ENCODE measurements around the gene TGM3. TPM values are rescaled to one million over a fixed set of nuclear protein-coding genes. Genes with fewer than 3 reads are reported as not detected.
A peak's percentile ranks its signal among the peaks of the same experiment; 100 is the strongest.

TGM3 gene
- total RNA-seq, 2 donors from 2014 or later = not detected

DNA sequence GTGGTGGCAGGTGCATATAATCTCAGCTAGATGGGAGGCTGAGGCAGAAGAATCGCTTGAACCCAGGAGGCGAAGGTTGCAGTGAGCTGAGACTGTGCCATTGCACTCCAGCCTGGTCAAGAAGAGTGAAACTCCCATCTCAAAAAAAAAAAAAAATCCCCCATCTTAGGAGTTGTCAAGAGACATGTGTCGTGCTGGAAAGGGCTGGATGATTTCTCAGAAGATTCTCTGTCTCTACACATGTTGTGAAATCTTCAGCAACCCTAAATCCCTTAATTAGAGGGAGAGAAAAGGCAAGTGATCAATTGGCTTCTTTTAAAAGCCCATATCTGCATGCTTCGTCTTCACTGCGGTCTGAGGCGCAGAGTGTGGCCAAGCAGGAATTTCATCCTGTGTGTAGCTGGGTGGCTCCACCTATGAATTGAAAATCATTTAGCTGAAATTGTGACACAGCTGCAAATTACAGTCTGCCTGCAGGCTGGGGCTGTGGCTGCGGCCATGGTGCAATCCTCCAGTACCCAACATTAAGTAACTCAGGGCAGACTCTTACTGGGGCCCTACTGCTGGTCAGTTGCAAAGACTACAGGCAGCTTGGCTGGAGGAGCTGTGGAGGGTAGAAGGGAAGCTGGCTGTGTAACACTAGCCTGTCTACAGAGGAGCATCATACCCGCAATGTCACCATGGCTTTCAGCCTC is 3.2 kb upstream of the TGM3 start:
- Mint-ChIP-seq H3K36me3 (no peaks in the 10 kb centered on the region), H3K4me1 (ENCODE audit: low read depth in 2 of 2) (peaks cover 5 to 8% of the 10 kb centered on the region in 2 donors), H3K9me3 (no peaks in the 10 kb centered on the region), H3K27ac (peak overlapping the region in 1 of 2 donors; percentile 43), H3K27me3 (peaks cover 13 to 14% of the 10 kb centered on the region in 2 donors), H3K4me3 (no peak overlapping the region)
- peak; percentile 51 to 63 for ATAC-seq
- DNase-seq (ENCODE audit: low spot score) = no peak

DNA sequence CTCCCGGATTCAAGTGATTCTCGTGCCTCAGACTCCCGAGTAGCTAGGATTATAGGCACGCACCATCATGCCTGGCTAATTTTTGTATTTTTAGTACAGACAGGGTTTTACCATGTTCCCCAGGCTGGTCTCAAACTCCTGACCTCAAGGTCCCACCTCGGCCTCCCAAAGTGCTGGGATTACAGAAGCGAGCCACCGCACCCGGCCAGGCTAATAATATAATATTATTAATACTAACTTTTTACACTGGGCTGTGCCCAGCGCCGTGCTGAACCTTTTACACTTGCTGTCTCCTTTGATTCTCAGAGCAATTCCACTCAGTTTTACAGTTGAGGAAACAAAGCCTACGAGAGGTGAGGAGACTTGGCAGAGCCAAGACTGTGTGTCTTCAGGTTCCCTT is 2.3 kb upstream of the TGM3 start:
- no peak for DNase-seq (ENCODE audit: low spot score)
- Mint-ChIP-seq H3K4me3 (no peak overlapping the region), H3K27ac (no peak overlapping the region), H3K9me3 (no peaks in the 10 kb centered on the region), H3K36me3 (no peaks in the 10 kb centered on the region), H3K27me3 (peaks cover 15 to 21% of the 10 kb centered on the region in 2 donors), H3K4me1 (ENCODE audit: low read depth in 2 of 2) (peaks cover 5 to 8% of the 10 kb centered on the region in 2 donors)
- no peak for ATAC-seq

DNA sequence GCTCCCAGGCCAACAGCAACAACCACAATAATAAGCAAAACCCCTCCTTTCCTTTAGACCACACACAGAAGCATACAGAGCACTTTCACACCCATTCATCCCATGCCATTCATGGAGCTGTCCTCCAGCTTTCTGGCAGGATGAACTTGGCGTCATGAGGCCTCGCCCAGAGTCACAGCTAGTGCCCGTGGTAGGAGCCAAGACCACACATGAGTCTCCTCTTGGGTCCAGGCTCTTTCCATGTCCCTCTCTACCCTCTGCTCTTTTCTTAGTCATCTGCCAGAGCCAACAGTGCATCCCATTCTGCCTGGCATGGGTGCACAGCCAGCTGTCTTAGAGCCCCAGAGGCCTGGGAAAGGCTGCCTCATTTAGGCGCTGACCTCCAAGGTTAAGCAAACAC is 1.8 kb upstream of the TGM3 start:
- H3K36me3 Mint-ChIP-seq = no peaks in the 10 kb centered on the region
- ATAC-seq (no peak), DNase-seq (ENCODE audit: low spot score) (no peak)
- H3K4me3 Mint-ChIP-seq = no peak overlapping the region
- H3K27me3 Mint-ChIP-seq = peaks cover 13 to 26% of the 10 kb centered on the region in 2 donors
- H3K4me1 Mint-ChIP-seq (ENCODE audit: low read depth in 2 of 2) = peaks cover 4 to 5% of the 10 kb centered on the region in 2 donors
- H3K9me3 Mint-ChIP-seq = no peaks in the 10 kb centered on the region
- H3K27ac Mint-ChIP-seq = no peak overlapping the region

DNA sequence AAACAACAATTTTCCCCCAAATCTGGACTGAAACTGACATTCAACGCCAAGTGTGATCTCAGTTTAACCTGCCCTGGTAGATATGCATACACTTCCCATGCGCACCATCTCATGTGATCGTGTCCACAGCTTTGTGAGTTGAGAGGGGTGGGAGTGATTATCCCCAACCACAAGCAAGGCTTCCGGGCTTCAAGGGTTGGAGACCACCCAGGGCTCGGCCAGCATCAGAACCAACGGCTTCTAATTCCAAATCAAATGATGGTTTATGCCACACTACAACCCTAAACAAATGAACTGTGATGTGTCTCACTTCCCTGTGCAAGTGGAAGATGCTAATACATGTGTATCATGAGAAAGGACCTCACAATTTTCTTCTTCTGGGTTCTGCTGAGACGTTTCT is 515 bp upstream of the TGM3 start:
- no peaks in the 10 kb centered on the region for H3K9me3 Mint-ChIP-seq
- peaks cover 8 to 22% of the 10 kb centered on the region in 2 donors for H3K27me3 Mint-ChIP-seq
- H3K36me3 Mint-ChIP-seq = no peaks in the 10 kb centered on the region
- no peak overlapping the region for H3K27ac Mint-ChIP-seq
- DNase-seq (ENCODE audit: low spot score) (no peak), ATAC-seq (no peak)
- no peaks in the 10 kb centered on the region for H3K4me1 Mint-ChIP-seq (ENCODE audit: low read depth in 2 of 2)
- no peak overlapping the region for H3K4me3 Mint-ChIP-seq

DNA sequence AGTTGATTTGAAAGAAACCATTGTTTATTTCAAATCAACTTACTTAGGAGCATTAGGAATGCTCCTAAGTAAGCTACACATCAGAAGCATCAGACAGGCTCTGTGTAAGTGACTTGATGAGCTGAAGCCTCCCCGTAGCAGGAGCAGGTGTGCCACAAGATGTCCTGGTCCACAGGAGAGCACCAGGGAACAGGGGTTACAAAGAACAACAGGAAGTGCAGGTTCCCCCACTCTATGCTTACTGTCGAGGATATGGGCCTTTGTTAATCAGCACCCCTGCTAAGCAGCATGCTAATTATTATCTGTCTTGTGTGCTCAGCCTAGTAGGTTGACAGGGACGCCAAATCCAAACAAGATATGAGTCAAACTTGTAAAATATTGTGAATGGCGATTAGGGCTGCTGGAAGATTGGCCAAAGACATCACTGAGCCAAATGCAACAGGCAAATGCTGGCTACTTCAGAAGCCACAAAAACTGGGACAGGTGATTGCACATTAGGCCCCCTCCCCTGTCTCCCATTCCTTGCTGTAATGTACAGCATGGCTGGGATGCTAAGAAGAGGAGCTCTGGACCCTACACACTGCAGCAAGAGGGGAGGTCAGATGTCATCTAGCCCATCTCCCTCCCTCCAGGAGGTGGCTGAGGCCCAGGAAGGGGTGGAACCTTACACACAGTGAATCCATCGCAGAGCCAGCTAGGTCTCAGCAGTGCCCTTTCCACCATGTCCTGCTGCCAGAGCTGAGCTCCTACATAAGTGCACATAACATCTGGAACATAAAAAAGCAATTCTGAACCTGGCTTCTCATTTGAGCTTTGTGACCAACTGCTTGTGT is 939 bp downstream of the TGM3 start:
- peaks cover 0 to 3% of the 10 kb centered on the region in 2 donors for H3K4me1 Mint-ChIP-seq (ENCODE audit: low read depth in 2 of 2)
- H3K27me3 Mint-ChIP-seq = peaks cover 11 to 17% of the 10 kb centered on the region in 2 donors

DNA sequence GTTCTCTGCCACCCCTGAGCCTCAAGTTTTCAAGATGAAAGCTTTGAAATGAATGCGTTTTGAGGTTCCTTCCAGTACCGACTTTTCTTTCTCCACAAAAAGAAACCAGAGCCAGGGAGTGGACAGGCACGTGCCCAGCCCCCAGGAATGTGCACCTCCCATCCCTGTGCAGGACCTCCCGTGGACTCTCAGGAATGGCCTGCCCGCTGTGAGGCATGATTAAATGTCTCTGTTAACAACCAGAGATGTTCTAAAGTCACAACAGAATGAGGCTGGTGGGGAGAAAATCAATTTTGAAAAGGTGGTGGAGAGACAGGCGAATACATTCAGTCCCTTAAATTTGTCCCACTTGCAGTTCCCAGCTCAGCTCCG is 1.5 kb downstream of the TGM3 start:
- Mint-ChIP-seq H3K36me3 (no peaks in the 10 kb centered on the region), H3K4me3 (no peak overlapping the region), H3K27me3 (peaks cover 11 to 17% of the 10 kb centered on the region in 2 donors), H3K4me1 (ENCODE audit: low read depth in 2 of 2) (peaks cover 0 to 3% of the 10 kb centered on the region in 2 donors), H3K9me3 (no peaks in the 10 kb centered on the region), H3K27ac (no peak overlapping the region)
- ATAC-seq (no peak), DNase-seq (ENCODE audit: low spot score) (no peak)

More for the DNA sequence above, 939 bp downstream of the TGM3 start:
- no peak overlapping the region for H3K4me3 Mint-ChIP-seq
- no peaks in the 10 kb centered on the region for H3K36me3 Mint-ChIP-seq
- H3K27ac Mint-ChIP-seq = no peak overlapping the region
- H3K9me3 Mint-ChIP-seq = no peaks in the 10 kb centered on the region
- DNase-seq (ENCODE audit: low spot score) (no peak), ATAC-seq (no peak)

DNA sequence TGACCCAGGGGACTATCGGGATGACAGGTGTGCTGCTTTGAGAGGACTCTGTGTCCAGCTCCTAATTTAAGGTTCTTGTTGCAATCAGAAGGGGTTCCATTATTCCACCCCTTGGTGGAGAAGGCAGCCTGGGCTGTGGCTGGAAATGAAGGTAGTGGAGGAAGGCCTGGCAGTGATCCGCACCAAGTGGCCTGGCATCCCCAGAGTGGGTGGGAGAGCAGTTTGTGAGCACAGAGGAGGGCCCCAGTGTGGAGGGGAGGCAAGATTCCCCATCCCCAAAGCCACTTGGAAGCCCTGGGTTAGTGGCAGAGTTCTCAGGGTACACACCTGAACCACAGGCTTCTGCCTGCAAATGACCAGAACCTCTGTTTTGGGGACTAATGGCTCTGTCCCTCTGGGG is 2.3 kb downstream of the TGM3 start:
- Mint-ChIP-seq H3K4me1 (ENCODE audit: low read depth in 2 of 2) (peaks cover 0 to 3% of the 10 kb centered on the region in 2 donors), H3K36me3 (no peaks in the 10 kb centered on the region)
- no peak for ATAC-seq

DNA sequence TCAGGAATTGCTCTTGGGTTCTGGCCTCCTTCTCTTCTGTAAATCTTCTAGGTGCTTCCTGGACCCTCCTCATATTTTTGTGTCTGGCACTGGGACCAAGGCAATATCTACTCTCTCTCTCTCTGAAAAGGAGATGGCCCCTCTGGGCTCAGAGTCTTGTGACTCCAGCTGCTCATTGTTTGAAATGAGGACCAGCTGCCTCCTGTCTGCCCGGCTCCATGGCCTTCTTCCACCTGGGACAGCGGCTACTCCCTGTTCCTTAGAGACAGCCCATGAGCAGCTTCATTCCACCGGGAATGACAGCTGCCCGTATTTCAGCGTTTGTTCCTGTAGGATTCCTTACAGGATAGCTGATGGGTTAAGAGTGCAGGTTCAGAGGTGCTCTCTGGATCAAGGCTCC is 2.9 kb downstream of the TGM3 start:
- ATAC-seq = no peak
- Mint-ChIP-seq H3K4me3 (no peak overlapping the region), H3K36me3 (no peaks in the 10 kb centered on the region), H3K4me1 (ENCODE audit: low read depth in 2 of 2) (peaks cover 0 to 3% of the 10 kb centered on the region in 2 donors), H3K27me3 (peaks cover 16 to 17% of the 10 kb centered on the region in 2 donors), H3K27ac (no peak overlapping the region), H3K9me3 (no peaks in the 10 kb centered on the region)
- DNase-seq (ENCODE audit: low spot score) = no peak

More for the DNA sequence above, 2.3 kb downstream of the TGM3 start:
- no peak overlapping the region for H3K4me3 Mint-ChIP-seq
- H3K27ac Mint-ChIP-seq = no peak overlapping the region
- DNase-seq (ENCODE audit: low spot score) = no peak
- H3K27me3 Mint-ChIP-seq = peaks cover 12 to 17% of the 10 kb centered on the region in 2 donors
- H3K9me3 Mint-ChIP-seq = no peaks in the 10 kb centered on the region

DNA sequence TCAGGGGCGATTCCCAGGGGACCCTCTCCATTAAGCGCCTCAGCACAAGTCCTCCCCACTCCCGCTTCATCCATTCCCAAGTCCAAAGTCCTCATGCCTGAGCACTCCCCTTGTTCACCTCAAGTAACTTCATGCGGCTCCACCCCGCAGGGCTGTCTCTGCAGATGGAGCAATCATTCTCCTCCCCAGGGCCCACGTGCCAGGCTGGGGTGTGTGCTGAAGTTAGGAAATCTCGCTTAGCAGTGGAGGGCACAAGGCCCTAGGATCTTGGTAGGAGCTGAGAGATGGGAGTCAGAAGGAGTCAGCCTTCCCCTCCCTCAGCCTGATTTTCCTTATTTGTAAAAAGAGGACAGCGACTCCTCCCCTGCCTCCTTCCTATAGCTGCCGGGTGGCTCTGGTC is 3.5 kb downstream of the TGM3 start:
- H3K27me3 Mint-ChIP-seq = peaks cover 17 to 18% of the 10 kb centered on the region in 2 donors
- DNase-seq (ENCODE audit: low spot score) = no peak
- H3K27ac Mint-ChIP-seq = no peak overlapping the region
- no peak overlapping the region for H3K4me3 Mint-ChIP-seq
- H3K4me1 Mint-ChIP-seq (ENCODE audit: low read depth in 2 of 2) = peaks cover 0 to 3% of the 10 kb centered on the region in 2 donors
- H3K36me3 Mint-ChIP-seq = no peaks in the 10 kb centered on the region
- ATAC-seq = no peak
- H3K9me3 Mint-ChIP-seq = no peaks in the 10 kb centered on the region

DNA sequence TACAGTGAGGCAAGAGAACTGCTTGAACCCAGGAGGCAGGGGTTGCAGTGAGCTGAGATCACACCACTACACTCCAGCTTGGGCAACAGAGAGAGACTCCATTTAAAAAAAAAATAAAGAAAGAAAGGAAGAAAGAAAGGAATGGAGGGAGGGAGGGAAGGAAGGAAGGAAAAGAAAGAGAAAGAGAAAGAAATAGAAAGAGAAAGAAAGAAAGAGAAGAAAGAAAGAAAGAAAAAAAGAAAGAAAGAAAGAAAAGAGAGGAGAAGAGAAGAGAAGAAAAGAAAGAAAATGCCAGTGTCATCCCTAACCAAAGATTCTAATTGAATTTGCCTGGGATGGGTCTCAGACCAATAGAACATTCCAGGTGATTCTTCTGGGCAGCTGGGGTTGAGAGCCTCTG is 4.2 kb downstream of the TGM3 start:
- H3K9me3 Mint-ChIP-seq = no peaks in the 10 kb centered on the region
- H3K27me3 Mint-ChIP-seq = peaks cover 17 to 18% of the 10 kb centered on the region in 2 donors
- H3K4me3 Mint-ChIP-seq = no peak overlapping the region
- no peaks in the 10 kb centered on the region for H3K36me3 Mint-ChIP-seq
- ATAC-seq (no peak), DNase-seq (ENCODE audit: low spot score) (no peak)
- H3K27ac Mint-ChIP-seq = peak overlapping the region in 1 of 2 donors; percentile 49
- peaks cover 0 to 3% of the 10 kb centered on the region in 2 donors for H3K4me1 Mint-ChIP-seq (ENCODE audit: low read depth in 2 of 2)

DNA sequence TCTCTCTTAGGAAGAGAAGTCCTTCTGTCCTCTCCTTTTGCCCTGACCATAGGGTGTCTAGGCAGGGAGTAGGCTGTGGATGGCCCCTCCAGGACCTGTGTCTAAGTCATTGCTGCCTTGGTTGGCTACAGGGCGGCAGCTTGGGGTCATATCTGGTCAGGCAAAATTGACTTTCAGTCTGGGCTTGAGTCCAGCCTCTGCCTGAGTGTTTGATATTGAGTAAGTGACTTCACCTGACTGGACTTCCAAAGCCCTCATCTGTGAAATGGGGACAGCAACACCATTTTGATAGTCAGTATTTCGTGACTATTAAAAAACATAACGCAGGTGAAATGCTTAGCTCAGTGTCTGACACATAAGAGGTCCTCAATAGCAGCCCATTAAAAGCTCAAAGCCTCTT is 4.6 kb downstream of the TGM3 start:
- peaks cover 17 to 18% of the 10 kb centered on the region in 2 donors for H3K27me3 Mint-ChIP-seq
- peak overlapping the region in 1 of 2 donors; percentile 49 for H3K27ac Mint-ChIP-seq
- H3K4me3 Mint-ChIP-seq = no peak overlapping the region
- H3K36me3 Mint-ChIP-seq = no peaks in the 10 kb centered on the region
- H3K4me1 Mint-ChIP-seq (ENCODE audit: low read depth in 2 of 2) = peaks cover 0 to 3% of the 10 kb centered on the region in 2 donors
- DNase-seq (ENCODE audit: low spot score) = no peak
- no peak for ATAC-seq
- H3K9me3 Mint-ChIP-seq = no peaks in the 10 kb centered on the region

DNA sequence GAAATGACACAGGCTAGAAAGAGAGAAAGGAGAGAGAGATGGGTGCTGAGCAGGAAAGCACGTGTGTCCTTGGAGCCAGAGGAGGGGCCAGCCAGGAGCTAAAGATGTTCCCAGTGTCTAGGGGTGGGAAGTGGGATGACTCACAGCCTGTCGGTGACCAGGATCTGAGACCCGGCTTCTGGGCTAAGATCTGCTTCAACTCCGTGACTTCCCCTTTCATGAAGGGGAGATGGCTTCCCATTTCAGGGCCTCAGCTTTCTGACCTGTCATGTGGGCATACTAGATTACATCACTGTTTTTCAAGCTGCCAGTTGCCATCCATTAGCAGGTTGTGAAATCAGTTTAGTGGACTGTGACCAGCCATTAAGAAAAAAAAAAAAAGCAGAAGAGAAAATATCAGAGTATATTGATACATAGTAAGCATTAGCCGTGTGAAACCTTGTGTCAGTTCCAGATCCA is 5.4 kb downstream of the TGM3 start:
- Mint-ChIP-seq H3K4me1 (ENCODE audit: low read depth in 2 of 2) (peaks cover 0 to 3% of the 10 kb centered on the region in 2 donors), H3K36me3 (no peaks in the 10 kb centered on the region), H3K9me3 (no peaks in the 10 kb centered on the region), H3K27me3 (peaks cover 17 to 18% of the 10 kb centered on the region in 2 donors), H3K4me3 (no peak overlapping the region), H3K27ac (no peak overlapping the region)
- DNase-seq (ENCODE audit: low spot score) = no peak
- no peak for ATAC-seq

DNA sequence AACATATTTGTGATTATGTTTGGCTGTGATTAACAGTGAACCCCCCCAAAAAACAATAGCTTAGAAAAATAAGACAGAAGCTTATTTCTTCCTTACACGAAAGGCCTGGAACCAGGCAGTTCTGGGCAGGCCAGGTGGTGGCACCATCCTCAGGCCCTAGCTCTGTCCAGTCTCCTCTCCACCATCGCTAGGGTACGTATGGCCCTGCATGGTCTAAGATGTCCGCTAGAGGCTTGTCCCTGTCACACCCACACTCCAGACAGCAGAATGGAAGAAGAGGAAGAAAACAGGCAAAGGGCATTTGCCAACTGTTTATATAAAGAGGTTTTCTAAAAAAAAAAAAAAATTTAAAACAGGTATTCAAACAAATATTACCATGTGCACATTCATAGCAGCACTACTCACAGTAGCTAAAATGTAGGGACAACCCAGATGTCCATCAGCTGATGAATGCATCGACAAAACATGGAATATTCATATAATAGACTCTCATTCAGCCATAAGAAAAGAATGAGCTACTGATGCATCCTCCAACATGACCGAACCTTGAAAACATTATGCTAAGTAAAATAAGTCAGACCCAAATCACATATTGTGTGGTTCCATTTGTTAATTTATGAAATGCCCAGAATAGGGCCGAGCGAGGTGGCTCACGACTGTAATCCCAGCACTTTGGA is 6.7 kb downstream of the TGM3 start:
- H3K9me3 Mint-ChIP-seq = no peaks in the 10 kb centered on the region
- no peaks in the 10 kb centered on the region for H3K36me3 Mint-ChIP-seq
- peaks cover 21% of the 10 kb centered on the region in 2 donors for H3K27me3 Mint-ChIP-seq
- ATAC-seq = no peak
- H3K4me1 Mint-ChIP-seq (ENCODE audit: low read depth in 2 of 2) = peaks cover 0 to 3% of the 10 kb centered on the region in 2 donors
- H3K4me3 Mint-ChIP-seq = no peak overlapping the region
- no peak for DNase-seq (ENCODE audit: low spot score)
- H3K27ac Mint-ChIP-seq = no peak overlapping the region

Data from natural killer cell treated with Interleukin-12 subunit alpha and Interleukin-12 subunit beta and Interleukin-15 and Interleukin-18, amount 100 ng/mL, for 72 hours (primary cell).